WTC11 (cell line): ENCODE data around the gene MAML2.

ENCODE experiments used
- CTCF ChIP-seq: fragments of 200-600 bp; IDR thresholded peaks from 2 replicates; pipeline ENCODE4 v1.8.0; 2022; ENCODE audit warnings: antibody characterized with exemption
- FOXP1 ChIP-seq: sonication (generic); formaldehyde crosslinking; IDR thresholded peaks from 2 replicates; pipeline ENCODE4 v1.8.0; 2022; ENCODE audit warnings: missing genetic modification reagents, mild to moderate bottlenecking, moderate library complexity, borderline replicate concordance
- HMGXB4 ChIP-seq: sonication (generic); formaldehyde crosslinking; IDR thresholded peaks from 2 replicates; pipeline ENCODE4 v1.8.1; 2023; ENCODE audit warnings: mild to moderate bottlenecking, moderate library complexity, missing genetic modification reagents
- NFYB ChIP-seq: sonication (generic); formaldehyde crosslinking; conservative IDR thresholded peaks from 2 replicates; pipeline ENCODE4 v1.8.0; 2022; ENCODE audit warnings: low read depth, missing genetic modification reagents

GRCh38 chr11:96045622-96046456, 297.2 kb downstream of the MAML2 start:
- TF ChIP-seq NFYB (CRISPR knock-in tag) = no peak
- no peak for TF ChIP-seq CTCF
- TF ChIP-seq HMGXB4 (CRISPR knock-in tag) = no peak
- TF ChIP-seq FOXP1 (CRISPR knock-in tag) = no peak
